Liver (tissue), 9 donors: ENCODE results near the gene PPP1R3A. TPM values are rescaled to one million over a fixed set of nuclear protein-coding genes. Genes with fewer than 3 reads are reported as not detected.

ENCODE experiments used
- DNase-seq: peaks from one replicate; pipeline ENCODE4 v3.0.0-alpha.2; 2017; ENCODE audit warnings: low spot score
- H3K27ac ChIP-seq, 2 donors: one replicate each; pipeline ENCODE4 v1.7.0; 2013; ENCODE audit warnings: inconsistent platforms in 2 of 2, low read length in 2 of 2, control low read depth in 1 of 2, low read depth in 1 of 2, mild to moderate bottlenecking in 1 of 2
- H3K27me3 ChIP-seq, 4 donors: one replicate each; pipeline versions ENCODE4 v1.6.1 to v1.7.0; 2013; ENCODE audit warnings: low read length in 3 of 4, inconsistent platforms in 1 of 4, mild to moderate bottlenecking in 1 of 4, moderate library complexity in 1 of 4; ENCODE audit not compliant: control insufficient read depth in 4 of 4, insufficient read depth in 4 of 4
- H3K36me3 ChIP-seq, 4 donors: one replicate each; pipeline versions ENCODE4 v1.6.1 to v1.7.0; 2013; ENCODE audit warnings: low read length in 3 of 4, mild to moderate bottlenecking in 3 of 4, low read depth in 1 of 4, moderate library complexity in 1 of 4; ENCODE audit not compliant: control insufficient read depth in 4 of 4, insufficient read depth in 3 of 4
- H3K4me1 ChIP-seq, 4 donors: one replicate each; pipeline versions ENCODE4 v1.6.1 to v1.7.0; 2013; ENCODE audit warnings: low read length in 3 of 4, mild to moderate bottlenecking in 3 of 4, moderate library complexity in 1 of 4; ENCODE audit not compliant: control insufficient read depth in 4 of 4, insufficient read depth in 4 of 4
- H3K4me3 ChIP-seq, 3 donors: one replicate each; pipeline versions ENCODE4 v1.6.1 to v1.7.0; 2013; ENCODE audit warnings: low read length in 3 of 3, control low read depth in 1 of 3, low read depth in 1 of 3, mild to moderate bottlenecking in 1 of 3
- H3K9ac ChIP-seq, 2 donors: one replicate each; pipeline ENCODE4 v1.7.0; 2013; ENCODE audit warnings: low read length in 2 of 2, mild to moderate bottlenecking in 2 of 2, moderate library complexity in 2 of 2, control low read depth in 1 of 2, low read depth in 1 of 2
- H3K9me3 ChIP-seq, 4 donors: one replicate each; pipeline versions ENCODE4 v1.6.1 to v1.7.0; 2013; ENCODE audit warnings: low read length in 3 of 4; ENCODE audit not compliant: control insufficient read depth in 4 of 4
- ATF3 ChIP-seq: IDR thresholded peaks from 2 replicates; pipeline ENCODE4 v1.6.1; 2016; ENCODE audit warnings: antibody characterized with exemption
- CTCF ChIP-seq: fragments of 150-350 bp; IDR thresholded peaks from 2 replicates; pipeline ENCODE4 v1.5.1; 2017; ENCODE audit warnings: improper control_type of control experiment, low read depth, low read length; ENCODE audit not compliant: missing input control
- EGR1 ChIP-seq, 2 donors: IDR thresholded peaks; 2 replicates each; pipeline ENCODE4 v1.6.1; 2016 to 2018; ENCODE audit warnings: antibody characterized with exemption in 2 of 2, low read depth in 2 of 2
- FOXA1 ChIP-seq: IDR thresholded peaks from 2 replicates; pipeline ENCODE4 v1.6.1; 2016; ENCODE audit warnings: antibody characterized with exemption
- FOXA2 ChIP-seq: IDR thresholded peaks from 2 replicates; pipeline ENCODE4 v1.6.1; 2016; ENCODE audit warnings: antibody characterized with exemption
- HNF4A ChIP-seq, 2 donors: conservative IDR thresholded peaks; 2 replicates each; pipeline ENCODE4 v1.6.1; 2016; ENCODE audit warnings: antibody characterized with exemption in 2 of 2, mild to moderate bottlenecking in 2 of 2
- HNF4G ChIP-seq: IDR thresholded peaks from 2 replicates; pipeline ENCODE4 v1.6.1; 2016; ENCODE audit warnings: antibody characterized with exemption
- JUND ChIP-seq, 2 donors: IDR thresholded peaks; 2 replicates each; pipeline ENCODE4 v1.6.1; 2016; ENCODE audit warnings: antibody characterized with exemption in 2 of 2
- MAX ChIP-seq: IDR thresholded peaks from 2 replicates; pipeline ENCODE4 v1.6.1; 2016; ENCODE audit warnings: antibody characterized with exemption
- NR2F2 ChIP-seq: IDR thresholded peaks from 2 replicates; pipeline ENCODE4 v1.6.1; 2016; ENCODE audit warnings: antibody characterized with exemption
- RAD21 ChIP-seq, 2 donors: IDR thresholded peaks; 2 replicates each; pipeline ENCODE4 v1.6.1; 2016; ENCODE audit warnings: antibody characterized with exemption in 2 of 2, mild to moderate bottlenecking in 2 of 2
- REST ChIP-seq: IDR thresholded peaks from 2 replicates; pipeline ENCODE4 v1.6.1; 2016; ENCODE audit warnings: antibody characterized with exemption, mild to moderate bottlenecking
- RXRA ChIP-seq, 2 donors: IDR thresholded peaks; 2 replicates each; pipeline ENCODE4 v1.6.1; 2017 to 2018; ENCODE audit warnings: antibody characterized with exemption in 2 of 2, mild to moderate bottlenecking in 1 of 2
- SP1 ChIP-seq: IDR thresholded peaks from 2 replicates; pipeline ENCODE4 v1.6.1; 2018; ENCODE audit warnings: antibody characterized with exemption, mild to moderate bottlenecking
- TAF1 ChIP-seq: conservative IDR thresholded peaks from 2 replicates; pipeline ENCODE4 v1.6.1; 2016; ENCODE audit warnings: antibody characterized with exemption, mild to moderate bottlenecking
- YY1 ChIP-seq: IDR thresholded peaks from 2 replicates; pipeline ENCODE4 v1.6.1; 2016; ENCODE audit warnings: antibody characterized with exemption, mild to moderate bottlenecking
- ZBTB33 ChIP-seq: IDR thresholded peaks from 2 replicates; pipeline ENCODE4 v1.6.1; 2016; ENCODE audit warnings: antibody characterized with exemption
- WGBS: extraction: QIAGEN DNeasy Blood & Tissue Kit; methylation state at CpG from one replicate; pipeline ENCODE4 v1.1.7; 2013; 5-methylcytosine and 5-hydroxymethylcytosine counted together
- polyA plus RNA-seq, 2 donors: library from polyadenylated mRNA; stranded (reverse) in 1 of 2; unstranded in 1 of 2; fragments of 200-250 nt in 1 of 2; fragments of >200 nt in 1 of 2; fragmentation: Nextera tagmentation in 1 of 2; extraction: Ambion mirVana in 1 of 2; gene quantifications; one replicate each; pipeline versions ENCODE4 v1.2.1 to v1.2.3, GENCODE V29; 2013 to 2015
- total RNA-seq, 2 donors: library from RNA; depleted of rRNA; stranded (reverse); fragments of >200 nt; gene quantifications; one replicate each; pipeline ENCODE4 v1.2.3, GENCODE V29; 2014
- donor health status: healthy.
- donor health status: healthy.
- donor health status: healthy.
- donor health status: healthy.
- donor health status: healthy.

PPP1R3A gene
- total and polyA plus RNA-seq, 4 donors = not detected

GRCh38 chr7:113912876-113913275, 5.9 kb downstream of the PPP1R3A start:
- no peak for DNase-seq
- TF ChIP-seq JUND (IDR thresholded peaks at IDR 0.05) = no peak
- TF ChIP-seq FOXA2 = no peak
- no peak for TF ChIP-seq MAX
- TF ChIP-seq RAD21 (IDR thresholded peaks at IDR 0.05) = no peak
- TF ChIP-seq CTCF = no peak
- TF ChIP-seq REST = no peak
- TF ChIP-seq HNF4A (conservative IDR thresholded peaks at IDR 0.05) = no peak
- no peak for TF ChIP-seq FOXA1
- no peak for TF ChIP-seq ZBTB33
- TF ChIP-seq RXRA (IDR thresholded peaks at IDR 0.05) = no peak
- no peak for TF ChIP-seq TAF1
- TF ChIP-seq EGR1 (IDR thresholded peaks at IDR 0.05; ENCODE audit: low read depth in 2 of 2) = no peak
- TF ChIP-seq SP1 = no peak
- no peak for TF ChIP-seq YY1
- no peak for TF ChIP-seq HNF4G
- no peak for TF ChIP-seq NR2F2
- Histone ChIP-seq H3K4me3 (no peak overlapping the region), H3K4me1 (no peaks in the 10 kb centered on the region), H3K27me3 (no peaks in the 10 kb centered on the region), H3K36me3 (no peaks in the 10 kb centered on the region), H3K9me3 (no peaks in the 10 kb centered on the region), H3K27ac (no peak overlapping the region), H3K9ac (no peak overlapping the region)
- 61% methylated on average over 6 of the region's 6 CpGs for WGBS

GRCh38 chr7:113907617-113908016, 11.2 kb downstream of the PPP1R3A start:
- H3K9me3 ChIP-seq = no peaks in the 10 kb centered on the region
- H3K36me3 ChIP-seq = no peaks in the 10 kb centered on the region
- H3K27me3 ChIP-seq = no peaks in the 10 kb centered on the region
- H3K27ac ChIP-seq = no peak overlapping the region
- H3K4me3 ChIP-seq = no peak overlapping the region
- H3K9ac ChIP-seq = no peak overlapping the region
- no peaks in the 10 kb centered on the region for H3K4me1 ChIP-seq
- no peak for TF ChIP-seq SP1
- no peak for TF ChIP-seq FOXA2
- TF ChIP-seq JUND (IDR thresholded peaks at IDR 0.05) = no peak
- no peak for TF ChIP-seq TAF1
- TF ChIP-seq ATF3 = no peak
- no peak for TF ChIP-seq YY1
- no peak for TF ChIP-seq HNF4G
- no peak for TF ChIP-seq ZBTB33
- TF ChIP-seq EGR1 (IDR thresholded peaks at IDR 0.05; ENCODE audit: low read depth in 2 of 2) = no peak
- TF ChIP-seq HNF4A (conservative IDR thresholded peaks at IDR 0.05) = no peak
- no peak for DNase-seq
- WGBS = 74% methylated on average over 3 of the region's 3 CpGs
